ENCODE results near the gene TRAF2. TPM values are rescaled to one million over a fixed set of nuclear protein-coding genes. Genes with fewer than 3 reads are reported as not detected.

TRAF2 gene
- total and polyA plus RNA-seq, 9 of the 15 experiments (the other 6 are each of a cell fraction or from before 2014, with no cell fraction given) = 0.24 to 45.2 (median 18.0) TPM

DNA sequence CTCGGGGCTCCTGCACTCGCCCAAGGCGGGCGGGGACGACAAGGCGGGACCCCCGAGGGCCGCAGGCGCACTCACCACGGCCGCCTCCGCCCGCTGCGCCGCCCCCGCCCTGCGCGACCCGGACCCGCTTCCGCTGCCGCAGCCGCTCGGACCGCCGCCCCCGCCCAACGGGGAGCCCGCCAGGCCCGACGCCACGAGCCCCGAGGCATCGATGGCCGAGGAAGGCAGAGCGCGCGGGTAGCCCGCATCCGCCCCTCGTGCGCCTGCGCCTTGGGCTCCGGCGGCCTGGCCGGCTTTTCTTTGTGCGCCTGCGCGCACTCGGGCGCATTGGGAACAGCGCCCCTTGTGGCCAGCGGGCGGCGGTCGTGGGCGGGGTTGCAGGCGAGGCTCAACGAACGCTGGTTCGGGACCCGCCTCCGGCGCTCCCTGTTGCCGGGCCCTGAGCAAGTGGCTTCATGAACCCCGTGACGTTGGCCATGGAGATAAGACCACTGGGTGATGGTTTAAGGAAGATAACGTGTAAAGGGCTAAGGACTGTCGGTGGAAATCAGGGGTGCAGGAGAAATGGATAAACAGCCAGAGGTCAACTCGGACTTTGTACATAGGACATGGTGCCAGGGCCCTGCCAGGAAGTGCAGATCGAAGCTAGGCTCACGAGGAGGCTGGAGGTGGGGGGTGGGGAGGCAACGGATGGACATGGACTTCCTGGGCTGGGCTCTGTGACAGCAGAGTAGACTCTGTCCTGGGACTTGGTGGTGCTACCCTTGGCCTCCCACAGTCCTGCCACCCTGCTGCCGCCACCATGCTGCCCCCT is 58.4 kb downstream of the TRAF2 start, which contains the start of the genes C8G and FBXW5 (continued):
- TF ChIP-seq FOXK1 (CRISPR knock-in tag; IDR thresholded peaks at IDR 0.05; ENCODE audit: borderline replicate concordance) (0 out of 2 replicates have a peak, but pooled peaks have one; percentile 41), NCOA1 (IDR thresholded peaks at IDR 0.05; ENCODE audit: low read depth) (no peak), TCF7 (IDR thresholded peaks at IDR 0.05; ENCODE audit: borderline replicate concordance) (no peak), E2F1 (CRISPR knock-in tag; IDR thresholded peaks at IDR 0.05) (no peak), RBM15 (IDR thresholded peaks at IDR 0.05; ENCODE audit: insufficient read depth, low read length) (no peak), ZNF445 (CRISPR knock-in tag; IDR thresholded peaks at IDR 0.05; ENCODE audit: low read depth) (0 out of 2 replicates have a peak, but pooled peaks have one; percentile 65), WHSC1 (IDR thresholded peaks at IDR 0.05; ENCODE audit: low read length) (no peak), XRCC5 (IDR thresholded peaks at IDR 0.05; ENCODE audit: low read depth, low read length) (peak; percentile 95), HMG20B (CRISPR knock-in tag; IDR thresholded peaks at IDR 0.05) (no peak), HDAC3 (IDR thresholded peaks at IDR 0.05; ENCODE audit: borderline replicate concordance, partially characterized antibody) (no peak), TEAD2 (tag; IDR thresholded peaks at IDR 0.05) (no peak), PRDM10 (IDR thresholded peaks at IDR 0.05; ENCODE audit: partially characterized antibody) (peak; percentile 49), LEF1 (IDR thresholded peaks at IDR 0.05) (peak; percentile 75), ADNP (tag; IDR thresholded peaks at IDR 0.05) (no peak), ZBED1 (IDR thresholded peaks at IDR 0.05) (no peak; the same call in 1 of the 2 replicates), ZNF707 (CRISPR knock-in tag; conservative IDR thresholded peaks at IDR 0.05) (no peak), SMAD3 (CRISPR knock-in tag; conservative IDR thresholded peaks at IDR 0.05) (peak; percentile 83; the same call in 1 of the 2 replicates), ARID1B (IDR thresholded peaks at IDR 0.05) (peak; percentile 77), FOXJ2 (tag; IDR thresholded peaks at IDR 0.05) (peak; percentile 72; the same call in 1 of the 2 replicates), GTF3C2 (IDR thresholded peaks at IDR 0.05; ENCODE audit: borderline replicate concordance, extremely low read depth, insufficient read length) (peak; percentile 94), ZNF77 (CRISPR knock-in tag; IDR thresholded peaks at IDR 0.05) (no peak), EHMT2 (IDR thresholded peaks at IDR 0.05) (peak; percentile 52; the same call in 1 of the 2 replicates)
